Endothelial cell of umbilical vein (primary cell): Measurements from ENCODE around the gene NEDD4L. TPM values are rescaled to one million over a fixed set of nuclear protein-coding genes. Genes with fewer than 3 reads are reported as not detected.

ENCODE experiments used
- BruUV-seq: library from RNA; stranded (reverse); fragments of 400-500 nt; replicated peaks from 2 replicates; lab custom pipeline; 2021; lab: Mats Ljungman, UMichigan
- CTCF ChIA-PET: fragments of 300-600, 350-600 bp; sonication (Branson Sonifier 250); formaldehyde crosslinking; loops from one replicate; lab custom pipeline; 2021; ENCODE audit warnings: antibody characterized with exemption, inconsistent platforms; lab: Charles Lee
- POLR2A ChIA-PET: fragments of 300-600, 350-600 bp; sonication (Branson Sonifier 250); formaldehyde crosslinking; loops from one replicate; lab custom pipeline; 2021; ENCODE audit warnings: antibody characterized with exemption, inconsistent platforms; lab: Charles Lee
- DNase-seq: peaks from one replicate; pipeline ENCODE4 v3.0.0-alpha.2; 2011; ENCODE audit warnings: low read depth, low spot score
- FAIRE-seq: peaks from 2 replicates; lab custom pipeline; 2011; peaks lifted over from hg19 to GRCh38; lab: Jason Lieb, UNC
- H2AFZ ChIP-seq: 2 replicates; pipeline ENCODE4 v1.6.0; 2012; ENCODE audit warnings: low read depth, low read length, control low read depth, inconsistent platforms
- H3K27ac ChIP-seq: 2 replicates; pipeline ENCODE4 v1.5.1; 2011; ENCODE audit warnings: low read depth, mild to moderate bottlenecking, control low read depth, low read length, moderate library complexity; ENCODE audit not compliant: insufficient read depth
- H3K27me3 ChIP-seq, 2 experiments: 2 replicates each; pipeline versions ENCODE4 v1.6.0 to v1.6.1; 2011; ENCODE audit warnings: low read length in 2 of 2, mixed read lengths in 1 of 2; ENCODE audit not compliant: control insufficient read depth in 2 of 2, insufficient read depth in 2 of 2
- H3K36me3 ChIP-seq, 2 experiments: 2 replicates in 1 of 2; 3 replicates in 1 of 2; pipeline ENCODE4 v1.5.1; 2011; ENCODE audit warnings: low read length in 2 of 2, mild to moderate bottlenecking in 1 of 2, moderate library complexity in 1 of 2; ENCODE audit not compliant: control insufficient read depth in 2 of 2, insufficient read depth in 2 of 2; ENCODE audit errors: extremely low read depth in 1 of 2
- H3K4me1 ChIP-seq: 3 replicates; pipeline ENCODE4 v1.5.1; 2011; ENCODE audit warnings: mild to moderate bottlenecking, low read length; ENCODE audit not compliant: control insufficient read depth, insufficient read depth; ENCODE audit errors: extremely low read depth
- H3K4me2 ChIP-seq: 2 replicates; pipeline ENCODE4 v1.6.1; 2011; ENCODE audit warnings: low read length, control low read depth, mixed read lengths; ENCODE audit not compliant: insufficient read depth
- H3K4me3 ChIP-seq, 3 experiments: fragments of 200-600 bp in 1 of 3; sonication (generic), shearing (Covaris generic) in 1 of 3; replicated peaks in 1 of 3; 2 replicates each; pipeline ENCODE4 v1.5.1; 2011 to 2016; ENCODE audit warnings: control low read depth in 3 of 3, low read length in 3 of 3, mild to moderate bottlenecking in 2 of 3, inconsistent platforms in 1 of 3, low read depth in 1 of 3, moderate library complexity in 1 of 3; ENCODE audit not compliant: insufficient read depth in 1 of 3
- H3K79me2 ChIP-seq: 2 replicates; pipeline ENCODE4 v1.6.0; 2012; ENCODE audit warnings: low read length, inconsistent platforms; ENCODE audit not compliant: control insufficient read depth, insufficient read depth
- H3K9ac ChIP-seq: replicated peaks from 2 replicates; pipeline ENCODE3; 2011; ENCODE audit warnings: low read length, control low read depth; ENCODE audit not compliant: insufficient read depth; ENCODE audit errors: extremely low read depth
- H3K9me1 ChIP-seq: replicated peaks from 3 replicates; pipeline ENCODE4 v1.6.0; 2011; ENCODE audit warnings: mild to moderate bottlenecking, low read length; ENCODE audit not compliant: control insufficient read depth, insufficient read depth; ENCODE audit errors: extremely low read depth
- H3K9me3 ChIP-seq: replicated peaks from 2 replicates; pipeline ENCODE4 v1.5.1; 2012; ENCODE audit warnings: low read length, inconsistent platforms; ENCODE audit not compliant: control insufficient read depth, insufficient read depth
- H4K20me1 ChIP-seq: replicated peaks from 2 replicates; pipeline ENCODE3; 2011; ENCODE audit warnings: mild to moderate bottlenecking, low read length; ENCODE audit not compliant: control insufficient read depth, insufficient read depth; ENCODE audit errors: extremely low read depth
- EZH2 ChIP-seq: IDR thresholded peaks from 2 replicates; pipeline ENCODE4 v1.6.1; 2012; ENCODE audit warnings: borderline replicate concordance, low read depth, mild to moderate bottlenecking, moderate library complexity, low read length, inconsistent platforms; ENCODE audit not compliant: severe bottlenecking
- FOS ChIP-seq: IDR thresholded peaks from 2 replicates; pipeline ENCODE4 v1.6.1; 2011; ENCODE audit warnings: mild to moderate bottlenecking, low read length, moderate library complexity, borderline replicate concordance; ENCODE audit not compliant: insufficient read depth
- GATA2 ChIP-seq: IDR thresholded peaks from 2 replicates; pipeline ENCODE4 v1.7.0; 2011; ENCODE audit warnings: low read depth, mild to moderate bottlenecking, moderate library complexity, mixed read lengths, low read length; ENCODE audit not compliant: insufficient read length, insufficient read depth
- JUN ChIP-seq: IDR thresholded peaks from 2 replicates; pipeline ENCODE4 v1.6.1; 2011; ENCODE audit warnings: borderline replicate concordance, low read depth; ENCODE audit not compliant: insufficient read length, insufficient read depth
- MYC ChIP-seq: IDR thresholded peaks from one replicate; pipeline ENCODE4 v1.6.1; 2011; ENCODE audit warnings: mild to moderate bottlenecking, low read depth, low read length
- POLR2A ChIP-seq: IDR thresholded peaks from 2 replicates; pipeline ENCODE4 v1.6.1; 2012; ENCODE audit warnings: low read depth, mild to moderate bottlenecking, control low read depth, low read length
- POLR2AphosphoS5 ChIP-seq: IDR thresholded peaks from 2 replicates; pipeline ENCODE4 v1.6.1; 2012; ENCODE audit warnings: low read depth, mild to moderate bottlenecking, control low read depth, low read length, moderate library complexity; ENCODE audit not compliant: insufficient read depth
- dilution Hi-C: fragments of 300-500 bp; cut with MboI; formaldehyde crosslinking; loops from one replicate; pipeline ENCODE4 v1.15.0; 2019; ENCODE audit warnings: low sequenced_read_pairs; ENCODE audit not compliant: extremely low pct_ligation_motif_present
- intact Hi-C: fragments of 100-400 bp; cut with micrococcal nuclease; formaldehyde crosslinking; loops from one replicate; pipeline ENCODE4 v1.10.0; 2022
- polyA plus RNA-seq, 4 experiments: library from polyadenylated mRNA; depleted of rRNA in 3 of 4; stranded (reverse) in 3 of 4; unstranded in 1 of 4; fragments of >200 nt; gene quantifications; 2 replicates each; pipeline versions ENCODE4 v1.2.1 to v1.2.3, GENCODE V29; 2011 to 2012; ENCODE audit warnings: missing spikeins in 1 of 4
- total RNA-seq: library from RNA; stranded (reverse); gene quantifications from 2 replicates; pipeline ENCODE4 v1.2.3, GENCODE V29; 2021
- TF ChIP-seq, protein P1 (sequence below): IDR thresholded peaks from 2 replicates; pipeline ENCODE4 v1.6.1; 2011; ENCODE audit not compliant: insufficient read depth, insufficient read length
- TF ChIP-seq, protein P2 (sequence below), 2 donors: IDR thresholded peaks; 1 replicate in 1 of 2; 2 replicates in 1 of 2; pipeline ENCODE4 v1.5.1; 2011; ENCODE audit warnings: low read length in 2 of 2, mild to moderate bottlenecking in 2 of 2, moderate library complexity in 2 of 2, control low read depth in 1 of 2, inconsistent platforms in 1 of 2, low read depth in 1 of 2; ENCODE audit not compliant: insufficient read depth in 1 of 2; ENCODE audit errors: extremely low read depth in 1 of 2

The NEDD4L gene
- total and polyA plus RNA-seq, 2 donors (not counting 3 experiments of a cell fraction or from before 2014, with no cell fraction given), result 20.5 to 78.9 TPM

DNA sequence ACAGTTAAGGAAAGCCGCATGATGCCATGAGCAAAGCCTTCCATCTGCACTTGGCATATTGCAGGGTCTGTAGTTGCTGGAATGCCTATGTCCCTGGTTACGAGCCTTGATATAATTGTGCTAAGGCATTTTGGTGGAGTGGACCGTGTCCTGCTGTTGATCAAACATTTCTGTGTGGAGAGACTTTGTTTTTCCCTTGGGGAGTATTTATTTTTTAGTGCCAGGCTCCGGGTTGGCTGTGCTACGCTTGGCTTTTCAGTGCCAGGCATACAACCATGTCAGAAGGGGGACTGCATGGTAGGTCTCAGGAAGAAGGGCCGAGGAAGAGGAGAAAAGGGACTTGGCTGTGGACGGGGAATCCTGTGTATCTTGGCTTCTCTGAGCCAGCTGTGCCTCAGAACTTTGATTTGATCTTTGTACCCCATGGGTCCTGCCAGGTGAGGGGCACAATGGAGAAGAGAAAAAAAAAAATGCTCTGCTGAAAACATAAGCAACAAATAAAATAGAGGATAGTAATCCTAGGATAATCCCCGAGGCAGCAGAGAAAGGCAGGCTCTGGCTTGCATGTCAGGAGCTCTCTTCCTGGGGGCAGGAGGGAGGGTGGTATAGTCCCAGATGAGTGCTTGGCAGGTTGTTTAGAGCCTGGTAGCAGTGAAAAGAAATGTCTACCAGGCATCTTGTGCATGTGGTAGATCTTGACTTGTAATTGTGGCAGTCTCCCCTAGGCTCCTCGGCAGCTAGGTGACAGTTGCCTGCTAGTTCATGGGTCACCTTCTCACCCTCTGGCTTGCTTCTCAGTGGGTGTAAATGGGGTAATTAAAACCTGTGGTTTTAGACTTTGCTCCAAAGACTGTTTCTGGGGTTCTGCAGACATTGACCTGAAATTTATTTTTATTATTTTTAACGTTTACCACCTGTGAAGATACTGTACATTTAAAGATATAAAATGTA, 233.0 kb downstream of the NEDD4L start:
- Histone ChIP-seq H3K4me1 (peaks cover 11% of the 10 kb centered on the region), H3K9ac (no peak overlapping the region), H3K36me3 (no peaks in the 10 kb centered on the region), H4K20me1 (no peaks in the 10 kb centered on the region), H3K79me2 (no peaks in the 10 kb centered on the region), H2AFZ (no peak overlapping the region), H3K9me3 (no peaks in the 10 kb centered on the region), H3K4me2 (no peak overlapping the region), H3K27me3 (no peaks in the 10 kb centered on the region), H3K4me3 (no peak overlapping the region), H3K9me1 (no peaks in the 10 kb centered on the region), H3K27ac (no peak overlapping the region)
- DNase-seq (no peak), FAIRE-seq (no peak)
- ChIA-PET CTCF (no interaction called here), POLR2A (no interaction called here)
- dilution Hi-C loops, result no loop called here
- intact Hi-C loops, result loop anchor here (1.0 kb wide), 1 partner anchor 17 kb away; no protein-coding TSS in a partner anchor
- no TSS peak for BruUV-seq
- TF ChIP-seq JUN (no peak), EZH2 (no peak), FOS (no peak), MYC (no peak), POLR2A (no peak), GATA2 (no peak), POLR2AphosphoS5 (no peak)
- TF ChIP-seq, protein P1, sequence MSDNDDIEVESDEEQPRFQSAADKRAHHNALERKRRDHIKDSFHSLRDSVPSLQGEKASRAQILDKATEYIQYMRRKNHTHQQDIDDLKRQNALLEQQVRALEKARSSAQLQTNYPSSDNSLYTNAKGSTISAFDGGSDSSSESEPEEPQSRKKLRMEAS, result no peak
- TF ChIP-seq, protein P2, sequence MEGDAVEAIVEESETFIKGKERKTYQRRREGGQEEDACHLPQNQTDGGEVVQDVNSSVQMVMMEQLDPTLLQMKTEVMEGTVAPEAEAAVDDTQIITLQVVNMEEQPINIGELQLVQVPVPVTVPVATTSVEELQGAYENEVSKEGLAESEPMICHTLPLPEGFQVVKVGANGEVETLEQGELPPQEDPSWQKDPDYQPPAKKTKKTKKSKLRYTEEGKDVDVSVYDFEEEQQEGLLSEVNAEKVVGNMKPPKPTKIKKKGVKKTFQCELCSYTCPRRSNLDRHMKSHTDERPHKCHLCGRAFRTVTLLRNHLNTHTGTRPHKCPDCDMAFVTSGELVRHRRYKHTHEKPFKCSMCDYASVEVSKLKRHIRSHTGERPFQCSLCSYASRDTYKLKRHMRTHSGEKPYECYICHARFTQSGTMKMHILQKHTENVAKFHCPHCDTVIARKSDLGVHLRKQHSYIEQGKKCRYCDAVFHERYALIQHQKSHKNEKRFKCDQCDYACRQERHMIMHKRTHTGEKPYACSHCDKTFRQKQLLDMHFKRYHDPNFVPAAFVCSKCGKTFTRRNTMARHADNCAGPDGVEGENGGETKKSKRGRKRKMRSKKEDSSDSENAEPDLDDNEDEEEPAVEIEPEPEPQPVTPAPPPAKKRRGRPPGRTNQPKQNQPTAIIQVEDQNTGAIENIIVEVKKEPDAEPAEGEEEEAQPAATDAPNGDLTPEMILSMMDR (IDR thresholded peaks at IDR 0.05; ENCODE audit: extremely low read depth in 1 of 2, insufficient read depth in 1 of 2, low read depth in 1 of 2, low read length in 2 of 2), result no peak
